Right lobe of liver (tissue), 6 donors: Measurements from ENCODE around the gene ZNF609. TPM values are rescaled to one million over a fixed set of nuclear protein-coding genes. Genes with fewer than 3 reads are reported as not detected.
"Not testable (repeated sequence)": the region's sequence is repeated elsewhere in the genome, so short reads cannot be mapped to it uniquely, and the experiment has no call there.

Experiments
- ATAC-seq, 4 donors: fragments of 200-7000 bp; cut with Tn5 transposase; one replicate each; pipeline ENCODE4 v1.9.1; 2020; ENCODE audit warnings: mild to moderate bottlenecking in 4 of 4, moderate library complexity in 4 of 4
- DNase-seq, 3 donors: peaks; one replicate each; pipeline ENCODE4 v3.0.0-alpha.2; 2020
- H3K27ac ChIP-seq, 3 donors: fragments of 200-600 bp; one replicate each; pipeline ENCODE4 v1.8.0; 2022
- H3K27me3 ChIP-seq, 2 donors: fragments of 200-600 bp; one replicate each; pipeline ENCODE4 v1.8.0; 2022
- H3K36me3 ChIP-seq, 4 donors: fragments of 200-600 bp; sonication (generic) in 1 of 4; one replicate each; pipeline versions ENCODE4 v1.5.1 to v1.8.0; 2017 to 2022; ENCODE audit warnings: control low read depth in 1 of 4
- H3K4me1 ChIP-seq, 4 donors: fragments of 200-600 bp; sonication (generic) in 1 of 4; one replicate each; pipeline versions ENCODE4 v1.5.1 to v1.8.0; 2017 to 2022; ENCODE audit warnings: control low read depth in 1 of 4
- H3K4me3 ChIP-seq, 3 donors: fragments of 200-600 bp; one replicate each; pipeline ENCODE4 v1.8.0; 2022
- H3K9me3 ChIP-seq, 4 donors: fragments of 200-600 bp; sonication (generic) in 1 of 4; one replicate each; pipeline versions ENCODE4 v1.5.1 to v1.8.0; 2017 to 2022; ENCODE audit warnings: control low read depth in 1 of 4
- POLR2A ChIP-seq: fragments of 450-650 bp; IDR thresholded peaks from one replicate; pipeline ENCODE4 v1.6.1; 2017; ENCODE audit warnings: antibody characterized with exemption, mild to moderate bottlenecking
- WGBS: methylation state at CpG from one replicate; pipeline ENCODE4 v1.1.6; 2018; ENCODE audit warnings: low coverage, low lambda C conversion rate; ENCODE audit not compliant: insufficient coverage; ENCODE audit errors: missing lambda C conversion rate; 5-methylcytosine and 5-hydroxymethylcytosine counted together
- intact Hi-C, 2 donors: fragments of 100-400 bp; cut with DNase I; formaldehyde crosslinking; loops; one replicate each; pipeline versions ENCODE4 v1.11.2 to v1.14.1; 2022
- total RNA-seq, 6 experiments: library from RNA; depleted of rRNA in 2 of 6; stranded (reverse); fragments of >200 nt in 2 of 6; fragmentation: NEBNext Ultra II Directional in 3 of 6; extraction: Animal tissue kit (Norgen Biotek cat#: 25700) in 3 of 6; gene quantifications; one replicate each; pipeline versions ENCODE4 v1.1.0 to v1.2.4, GENCODE V29; 2016 to 2023
- TF ChIP-seq, protein P1 (sequence below), 4 donors: fragments of 200-600 bp in 3 of 4; fragments of 450-650 bp in 1 of 4; IDR thresholded peaks; one replicate each; pipeline versions ENCODE4 v1.5.1 to v1.8.0; 2016 to 2022; ENCODE audit warnings: antibody characterized with exemption in 4 of 4, mild to moderate bottlenecking in 2 of 4
- donor health status: DM: no; HTN: yes; CAD: no.
- donor health status: DM: no; HTN: no; CAD: no.
- donor health status: DM: no; HTN: no; CAD: no.
- donor health status: DM: no; HTN: yes; CAD: no.
- donor health status: DM: no; HTN: yes; CAD: no.

ZNF609 gene
- total RNA-seq, 6 experiments from 2014 or later = 10.7 to 16.1 (median 13.5) TPM

DNA sequence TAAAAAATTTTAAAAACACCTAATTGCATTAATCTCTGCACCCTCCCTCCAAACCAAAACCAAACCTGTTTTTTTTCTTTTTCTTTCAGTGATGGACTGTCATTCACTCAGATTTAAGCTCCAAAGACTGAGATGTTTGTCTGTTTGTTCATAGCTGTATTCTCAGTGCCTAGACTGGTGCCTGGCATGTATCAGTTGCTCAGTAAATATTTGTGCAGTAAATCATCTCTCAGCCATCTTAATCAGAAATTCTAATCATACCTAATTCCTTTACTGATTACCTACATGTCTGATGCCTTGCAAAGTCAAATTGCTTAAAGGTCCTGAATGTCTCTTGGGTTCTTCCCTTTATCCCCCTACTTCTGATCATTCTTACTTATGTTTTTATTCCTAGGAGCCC lies 138.8 kb downstream of the ZNF609 start:
- intact Hi-C loops = no loop called here
- DNase-seq (no peak), ATAC-seq (no peak)
- H3K27ac ChIP-seq = no peak overlapping the region
- TF ChIP-seq, protein P1, sequence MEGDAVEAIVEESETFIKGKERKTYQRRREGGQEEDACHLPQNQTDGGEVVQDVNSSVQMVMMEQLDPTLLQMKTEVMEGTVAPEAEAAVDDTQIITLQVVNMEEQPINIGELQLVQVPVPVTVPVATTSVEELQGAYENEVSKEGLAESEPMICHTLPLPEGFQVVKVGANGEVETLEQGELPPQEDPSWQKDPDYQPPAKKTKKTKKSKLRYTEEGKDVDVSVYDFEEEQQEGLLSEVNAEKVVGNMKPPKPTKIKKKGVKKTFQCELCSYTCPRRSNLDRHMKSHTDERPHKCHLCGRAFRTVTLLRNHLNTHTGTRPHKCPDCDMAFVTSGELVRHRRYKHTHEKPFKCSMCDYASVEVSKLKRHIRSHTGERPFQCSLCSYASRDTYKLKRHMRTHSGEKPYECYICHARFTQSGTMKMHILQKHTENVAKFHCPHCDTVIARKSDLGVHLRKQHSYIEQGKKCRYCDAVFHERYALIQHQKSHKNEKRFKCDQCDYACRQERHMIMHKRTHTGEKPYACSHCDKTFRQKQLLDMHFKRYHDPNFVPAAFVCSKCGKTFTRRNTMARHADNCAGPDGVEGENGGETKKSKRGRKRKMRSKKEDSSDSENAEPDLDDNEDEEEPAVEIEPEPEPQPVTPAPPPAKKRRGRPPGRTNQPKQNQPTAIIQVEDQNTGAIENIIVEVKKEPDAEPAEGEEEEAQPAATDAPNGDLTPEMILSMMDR (IDR thresholded peaks at IDR 0.05) = no peak
- no peak for TF ChIP-seq POLR2A
- no peaks in the 10 kb centered on the region for H3K27me3 ChIP-seq
- H3K4me1 ChIP-seq = peaks cover 0 to 16% (median 3%) of the 10 kb centered on the region in 4 donors
- H3K4me3 ChIP-seq = no peak overlapping the region
- H3K36me3 ChIP-seq = no peaks in the 10 kb centered on the region
- H3K9me3 ChIP-seq = no peaks in the 10 kb centered on the region

DNA sequence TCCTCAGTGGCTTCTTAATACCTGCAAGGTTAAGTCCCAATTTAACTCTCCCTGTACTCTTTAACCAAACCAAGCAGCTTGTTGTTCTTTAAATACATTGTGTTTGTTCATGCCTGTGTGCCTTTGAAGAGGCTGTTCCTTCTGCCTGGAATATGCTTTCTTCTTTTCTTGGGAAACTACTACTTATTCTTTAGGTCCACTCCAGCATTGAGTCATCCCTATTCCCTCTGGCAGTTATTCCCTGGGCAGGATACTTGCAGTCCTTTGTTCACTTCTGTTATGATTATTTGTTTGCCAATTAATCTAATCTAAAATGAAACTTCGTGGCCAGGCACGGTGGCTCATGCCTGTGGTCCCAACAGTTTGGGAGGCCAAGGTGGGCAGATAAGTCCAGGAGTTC lies 139.3 kb downstream of the ZNF609 start:
- H3K27ac ChIP-seq = no peak overlapping the region
- TF ChIP-seq, protein P1 (IDR thresholded peaks at IDR 0.05) = no peak
- no peak for TF ChIP-seq POLR2A
- WGBS = 59% methylated on average over 2 of the region's 2 CpGs
- no peak overlapping the region for H3K4me3 ChIP-seq
- H3K27me3 ChIP-seq = no peaks in the 10 kb centered on the region
- H3K9me3 ChIP-seq = no peaks in the 10 kb centered on the region
- ATAC-seq (no peak), DNase-seq (no peak)
- H3K36me3 ChIP-seq = no peaks in the 10 kb centered on the region
- peaks cover 0 to 16% (median 3%) of the 10 kb centered on the region in 4 donors for H3K4me1 ChIP-seq
- intact Hi-C loops = no loop called here

DNA sequence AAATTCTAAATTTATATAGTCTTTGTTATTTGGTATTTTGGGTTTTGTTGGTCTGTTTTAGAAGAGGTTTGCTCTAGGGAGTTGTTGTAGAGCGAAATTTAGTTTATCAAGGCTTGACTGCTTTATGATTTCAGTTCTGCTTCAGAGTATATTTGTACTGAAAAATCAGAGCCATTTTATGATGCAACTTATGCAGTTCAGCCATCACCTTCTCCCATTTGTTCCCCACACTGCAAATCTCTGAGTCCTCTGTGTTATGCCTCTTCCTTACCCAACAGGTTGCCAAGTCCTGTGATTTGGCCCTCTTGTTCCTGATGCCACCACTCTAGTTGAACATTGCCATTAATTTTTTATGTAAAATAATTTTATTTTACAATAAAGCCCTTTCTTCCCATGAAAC lies 140.4 kb downstream of the ZNF609 start:
- Histone ChIP-seq H3K4me3 (no peak overlapping the region), H3K27ac (no peak overlapping the region), H3K27me3 (no peaks in the 10 kb centered on the region), H3K36me3 (no peaks in the 10 kb centered on the region), H3K9me3 (no peaks in the 10 kb centered on the region), H3K4me1 (peaks cover 0 to 16% (median 3%) of the 10 kb centered on the region in 4 donors)
- 90% methylated on average over 1 of the region's 1 CpG for WGBS
- ATAC-seq (no peak), DNase-seq (no peak)
- intact Hi-C loops = no loop called here
- TF ChIP-seq POLR2A = no peak
- TF ChIP-seq, protein P1 (IDR thresholded peaks at IDR 0.05) = no peak

- DNase-seq = no peak
- intact Hi-C loops = no loop called here
- H3K27me3 ChIP-seq = no peaks in the 10 kb centered on the region
These were observed 143.9 kb downstream of the ZNF609 start for GRCh38 chr15:64604319-64604718.

GRCh38 chr15:64607416-64607815 lies 147.0 kb downstream of the ZNF609 start:
- DNase-seq, intact Hi-C loops, H3K27ac ChIP-seq, H3K4me3 ChIP-seq, H3K27me3 ChIP-seq, ATAC-seq, H3K9me3 ChIP-seq, H3K36me3 ChIP-seq: not testable (repeated sequence)
- peaks cover 0 to 17% (median 0%) of the 10 kb centered on the region in 4 donors for H3K4me1 ChIP-seq
- WGBS = 100% methylated on average over 4 of the region's 6 CpGs

More at GRCh38 chr15:64604319-64604718, 143.9 kb downstream of the ZNF609 start:
- Histone ChIP-seq H3K36me3 (no peaks in the 10 kb centered on the region), H3K4me1 (no peaks in the 10 kb centered on the region), H3K9me3 (no peaks in the 10 kb centered on the region), H3K4me3 (no peak overlapping the region), H3K27ac (no peak overlapping the region)
- no peak for ATAC-seq
- no peak for TF ChIP-seq POLR2A
